Loucy (cell line): ENCODE measurements around the gene FITM1.
A peak's percentile ranks its signal among the peaks of the same experiment; 100 is the strongest.

Experiments used
- H2AFZ ChIP-seq: fragments of 200-600 bp; sonication (generic); 2 replicates; pipeline ENCODE4 v1.6.0; 2016; ENCODE audit warnings: antibody characterized with exemption, mild to moderate bottlenecking, low read length, moderate library complexity
- H3F3A ChIP-seq: fragments of 200-600 bp; 2 replicates; pipeline ENCODE4 v1.6.0; 2016; ENCODE audit warnings: antibody characterized with exemption, low read depth, mild to moderate bottlenecking
- H3K27me3 ChIP-seq: fragments of 200-600 bp; sonication (generic); 2 replicates; pipeline ENCODE4 v1.6.1; 2014; ENCODE audit warnings: low read length, mild to moderate bottlenecking; ENCODE audit not compliant: insufficient read depth, poor library complexity, severe bottlenecking
- H3K36me3 ChIP-seq: fragments of 200-600 bp; sonication (generic); 2 replicates; pipeline ENCODE4 v1.6.1; 2016; ENCODE audit warnings: low read length; ENCODE audit not compliant: insufficient read depth
- H3K4me1 ChIP-seq: fragments of 200-600 bp; sonication (generic); 2 replicates; pipeline ENCODE4 v1.5.1; 2014; ENCODE audit warnings: low read length, mild to moderate bottlenecking; ENCODE audit not compliant: insufficient read depth, poor library complexity, severe bottlenecking
- H3K4me2 ChIP-seq: fragments of 200-600 bp; sonication (generic); 2 replicates; pipeline ENCODE4 v1.6.0; 2014; ENCODE audit warnings: antibody characterized with exemption, low read length, low read depth, mild to moderate bottlenecking; ENCODE audit not compliant: poor library complexity, severe bottlenecking
- H3K4me3 ChIP-seq: fragments of 200-600 bp; sonication (generic); 2 replicates; pipeline ENCODE4 v1.5.1; 2014; ENCODE audit warnings: low read length, mild to moderate bottlenecking, mixed read lengths; ENCODE audit not compliant: poor library complexity, severe bottlenecking
- H3K79me2 ChIP-seq: fragments of 200-600 bp; sonication (generic); 2 replicates; pipeline ENCODE4 v1.6.1; 2014; ENCODE audit warnings: low read length; ENCODE audit not compliant: insufficient read depth
- H3K9ac ChIP-seq: fragments of 200-600 bp; sonication (generic); 2 replicates; pipeline ENCODE4 v1.6.0; 2014; ENCODE audit warnings: mild to moderate bottlenecking, low read depth, low read length, moderate library complexity; ENCODE audit not compliant: poor library complexity, severe bottlenecking
- H3K9me2 ChIP-seq: fragments of 200-600 bp; sonication (generic); replicated peaks from 2 replicates; pipeline ENCODE4 v1.6.1; 2016; ENCODE audit warnings: low read depth, low read length, mixed read lengths
- H3K9me3 ChIP-seq: fragments of 200-600 bp; sonication (generic); 2 replicates; pipeline ENCODE4 v1.6.1; 2014; ENCODE audit warnings: mild to moderate bottlenecking, antibody characterized with exemption, low read length, low read depth; ENCODE audit not compliant: insufficient read depth
- H4K20me1 ChIP-seq: fragments of 200-600 bp; sonication (generic); 2 replicates; pipeline ENCODE4 v1.6.0; 2014; ENCODE audit warnings: antibody characterized with exemption, low read length, mild to moderate bottlenecking; ENCODE audit not compliant: insufficient read depth, poor library complexity, severe bottlenecking
- EZH2phosphoT487 ChIP-seq: fragments of 200-600 bp; IDR thresholded peaks from 2 replicates; pipeline ENCODE4 v1.6.1; 2018; ENCODE audit warnings: antibody characterized with exemption, mild to moderate bottlenecking, moderate library complexity, borderline replicate concordance
- TF ChIP-seq, protein P1 (sequence below): fragments of 200-600 bp; sonication (generic); conservative IDR thresholded peaks from 2 replicates; pipeline ENCODE4 v1.5.1; 2014; ENCODE audit warnings: mild to moderate bottlenecking, antibody characterized with exemption, low read length

FITM1 gene

DNA sequence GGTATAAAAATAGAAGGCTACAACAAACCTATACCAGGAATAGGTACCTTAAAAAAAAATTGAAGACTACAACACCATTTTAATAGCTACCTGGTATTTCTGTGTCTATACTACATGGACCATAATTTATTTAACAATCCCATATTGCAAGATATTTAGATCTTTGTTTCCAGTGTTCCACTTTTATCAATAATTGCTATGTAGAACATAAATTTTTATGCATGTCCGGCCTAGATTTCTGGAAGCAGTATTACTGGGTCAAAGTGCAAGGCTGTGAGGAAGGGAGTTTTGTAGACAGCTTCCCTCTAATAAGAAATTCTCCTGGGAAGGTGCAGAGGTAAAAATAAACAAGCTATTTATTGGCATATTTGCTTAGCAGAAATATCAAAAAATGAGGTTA lies 19.9 kb upstream of the FITM1 start:
- no peaks in the 10 kb centered on the region for H3K9me3 ChIP-seq
- H3K79me2 ChIP-seq: peaks cover 8% of the 10 kb centered on the region
- H3K36me3 ChIP-seq: no peaks in the 10 kb centered on the region
- H3K9ac ChIP-seq: no peak overlapping the region
- no peaks in the 10 kb centered on the region for H3K27me3 ChIP-seq
- no peak overlapping the region for H3K4me3 ChIP-seq
- H3K9me2 ChIP-seq: no peaks in the 10 kb centered on the region
- no peak overlapping the region for H2AFZ ChIP-seq
- H4K20me1 ChIP-seq: peaks cover under 1% of the 10 kb centered on the region
- TF ChIP-seq, protein P1, sequence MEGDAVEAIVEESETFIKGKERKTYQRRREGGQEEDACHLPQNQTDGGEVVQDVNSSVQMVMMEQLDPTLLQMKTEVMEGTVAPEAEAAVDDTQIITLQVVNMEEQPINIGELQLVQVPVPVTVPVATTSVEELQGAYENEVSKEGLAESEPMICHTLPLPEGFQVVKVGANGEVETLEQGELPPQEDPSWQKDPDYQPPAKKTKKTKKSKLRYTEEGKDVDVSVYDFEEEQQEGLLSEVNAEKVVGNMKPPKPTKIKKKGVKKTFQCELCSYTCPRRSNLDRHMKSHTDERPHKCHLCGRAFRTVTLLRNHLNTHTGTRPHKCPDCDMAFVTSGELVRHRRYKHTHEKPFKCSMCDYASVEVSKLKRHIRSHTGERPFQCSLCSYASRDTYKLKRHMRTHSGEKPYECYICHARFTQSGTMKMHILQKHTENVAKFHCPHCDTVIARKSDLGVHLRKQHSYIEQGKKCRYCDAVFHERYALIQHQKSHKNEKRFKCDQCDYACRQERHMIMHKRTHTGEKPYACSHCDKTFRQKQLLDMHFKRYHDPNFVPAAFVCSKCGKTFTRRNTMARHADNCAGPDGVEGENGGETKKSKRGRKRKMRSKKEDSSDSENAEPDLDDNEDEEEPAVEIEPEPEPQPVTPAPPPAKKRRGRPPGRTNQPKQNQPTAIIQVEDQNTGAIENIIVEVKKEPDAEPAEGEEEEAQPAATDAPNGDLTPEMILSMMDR: no peak
- TF ChIP-seq EZH2phosphoT487: no peak
- H3F3A ChIP-seq: peaks cover 6% of the 10 kb centered on the region; the same call in 1 of the 2 replicates
- no peak overlapping the region for H3K4me2 ChIP-seq
- peaks cover 12% of the 10 kb centered on the region for H3K4me1 ChIP-seq

DNA sequence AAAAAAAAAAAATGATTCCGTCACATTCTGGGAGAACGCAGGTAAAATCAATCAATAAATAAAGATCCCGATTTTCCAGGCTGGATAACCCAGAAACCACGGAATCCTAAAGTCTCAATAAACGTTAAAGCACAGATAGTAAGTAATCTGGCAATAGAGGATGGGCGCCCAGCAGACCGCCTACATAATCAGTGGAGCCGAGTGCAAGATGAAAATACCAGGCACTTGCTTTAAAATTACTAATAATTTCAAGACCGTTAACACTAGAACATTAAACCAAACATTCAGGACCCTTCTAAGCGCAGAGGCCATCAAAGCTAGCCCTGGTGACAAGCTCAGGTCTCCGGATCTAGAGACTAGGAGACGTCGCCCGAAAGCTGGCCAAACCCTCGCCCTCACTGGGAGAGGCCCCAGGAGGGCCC lies 17.1 kb upstream of the FITM1 start:
- Histone ChIP-seq H3K9me2 (no peaks in the 10 kb centered on the region), H3K4me3 (peak overlapping the region; percentile 91), H3K4me2 (peak overlapping the region; percentile 90), H2AFZ (peak overlapping the region; percentile 89), H3K9me3 (no peaks in the 10 kb centered on the region), H3F3A (peaks cover 6% of the 10 kb centered on the region; the same call in 1 of the 2 replicates), H3K36me3 (peaks cover 13% of the 10 kb centered on the region; the same call in 1 of the 2 replicates), H4K20me1 (peaks cover 11% of the 10 kb centered on the region), H3K27me3 (no peaks in the 10 kb centered on the region), H3K79me2 (peaks cover 29% of the 10 kb centered on the region), H3K9ac (peak overlapping the region; percentile 91), H3K4me1 (peaks cover 27% of the 10 kb centered on the region)
- TF ChIP-seq EZH2phosphoT487: no peak
- TF ChIP-seq, protein P1: no peak

DNA sequence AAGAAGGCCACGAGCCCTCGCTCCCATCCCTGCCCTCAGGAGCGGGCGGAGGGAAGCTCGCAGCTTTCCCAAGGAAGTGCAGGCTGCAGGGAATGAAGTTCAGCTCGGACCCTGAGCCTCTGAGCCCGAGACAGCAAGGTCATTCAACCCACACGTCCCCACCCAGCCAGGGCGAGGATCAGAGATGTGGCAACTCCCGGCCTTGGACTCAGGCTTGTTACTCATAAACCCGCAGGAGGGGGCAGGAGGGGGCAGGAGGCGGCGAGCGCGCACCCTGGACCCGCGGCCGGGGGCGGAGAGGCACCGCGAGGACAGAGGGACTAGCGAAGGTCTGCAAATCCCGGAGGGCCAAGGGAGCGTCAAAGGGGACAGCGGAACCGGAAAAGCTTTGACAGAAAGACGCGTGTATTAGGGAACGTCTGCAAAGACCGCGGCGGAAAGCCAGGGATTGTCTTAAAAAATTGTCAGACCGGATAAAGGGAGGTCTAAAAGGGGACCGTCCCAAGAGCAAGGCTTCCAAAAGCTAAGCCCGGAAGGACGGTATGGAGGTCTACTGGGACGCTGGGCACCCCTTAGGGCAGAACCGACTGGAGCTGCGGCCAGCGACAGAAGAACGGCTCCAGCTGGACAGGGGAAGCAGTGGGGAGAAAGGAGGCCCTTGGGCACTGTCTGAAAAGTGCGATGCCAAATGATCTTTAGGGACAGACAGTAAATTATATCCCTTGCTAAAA lies 16.5 kb upstream of the FITM1 start:
- Histone ChIP-seq H3K9me3 (no peaks in the 10 kb centered on the region), H3K4me1 (peaks cover 23% of the 10 kb centered on the region), H3K79me2 (peaks cover 29% of the 10 kb centered on the region), H3F3A (peaks cover 6% of the 10 kb centered on the region; the same call in 1 of the 2 replicates), H3K4me2 (peak overlapping the region; percentile 90), H3K9me2 (no peaks in the 10 kb centered on the region), H3K4me3 (peak overlapping the region; percentile 91), H4K20me1 (peaks cover 11% of the 10 kb centered on the region), H3K36me3 (peaks cover 19% of the 10 kb centered on the region; the same call in 1 of the 2 replicates), H3K27me3 (no peaks in the 10 kb centered on the region), H2AFZ (peak overlapping the region; percentile 89), H3K9ac (peak overlapping the region; percentile 91)
- TF ChIP-seq EZH2phosphoT487: no peak
- TF ChIP-seq, protein P1: no peak
